HuH-7 (cell line): Measurements from ENCODE around the gene HMX1.

Experiments used
- DNase-seq: peaks from one replicate; pipeline ENCODE4 v3.0.0; 2011; ENCODE audit warnings: low spot score

HMX1 gene

DNA sequence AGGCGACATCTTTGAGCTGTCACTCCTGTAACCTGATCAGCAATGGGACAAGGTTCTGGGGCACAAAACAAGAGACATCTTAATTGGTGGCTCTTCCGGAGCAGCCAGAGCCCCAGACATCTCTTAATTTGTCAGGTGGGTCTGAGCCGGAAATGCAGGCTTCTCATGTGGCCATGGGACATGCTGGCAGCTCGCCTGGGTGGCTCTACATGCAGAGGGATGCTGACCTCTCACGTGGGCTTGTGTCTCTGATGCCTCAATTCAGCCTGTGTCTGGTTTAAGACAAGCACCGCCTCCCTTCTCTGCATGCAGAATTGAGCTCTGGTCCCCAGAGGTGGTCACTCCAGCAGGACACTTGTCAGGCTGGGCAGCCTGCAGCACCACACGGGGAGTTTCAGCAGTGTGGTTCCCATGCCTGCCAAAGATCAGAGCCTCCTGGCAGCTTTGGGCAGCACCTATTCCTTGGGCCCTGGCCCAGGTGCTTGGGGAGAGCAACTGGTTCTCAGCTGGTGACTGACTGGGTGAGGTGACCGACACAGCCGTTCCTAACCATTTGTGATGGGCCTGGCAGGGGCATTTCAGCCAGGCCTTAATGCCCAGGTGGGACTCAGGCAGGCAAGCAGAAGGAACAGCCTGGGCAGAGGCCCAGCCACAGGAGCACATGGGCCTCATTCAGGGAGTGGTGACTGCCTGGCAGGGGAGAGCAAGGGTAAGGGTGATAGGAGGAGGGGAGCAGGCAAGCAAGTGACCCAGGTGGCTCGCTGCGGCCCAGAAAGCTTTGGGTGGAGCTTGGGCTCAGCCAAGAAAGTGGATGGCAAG lies 53.4 kb downstream of the HMX1 start:
- no peak for DNase-seq

DNA sequence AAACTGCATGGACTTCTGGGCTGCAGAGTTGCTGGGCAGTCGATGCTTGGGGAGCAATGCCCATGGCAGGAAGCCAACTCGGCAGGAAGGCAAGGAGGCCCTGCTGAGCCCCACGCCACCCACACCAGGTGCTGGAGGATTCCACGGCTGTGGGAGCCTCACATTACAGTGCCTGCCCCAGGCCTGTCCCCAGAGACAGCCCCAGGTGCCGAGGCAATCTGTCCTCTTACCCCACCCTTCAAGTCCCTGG lies 53.9 kb downstream of the HMX1 start:
- no peak for DNase-seq

DNA sequence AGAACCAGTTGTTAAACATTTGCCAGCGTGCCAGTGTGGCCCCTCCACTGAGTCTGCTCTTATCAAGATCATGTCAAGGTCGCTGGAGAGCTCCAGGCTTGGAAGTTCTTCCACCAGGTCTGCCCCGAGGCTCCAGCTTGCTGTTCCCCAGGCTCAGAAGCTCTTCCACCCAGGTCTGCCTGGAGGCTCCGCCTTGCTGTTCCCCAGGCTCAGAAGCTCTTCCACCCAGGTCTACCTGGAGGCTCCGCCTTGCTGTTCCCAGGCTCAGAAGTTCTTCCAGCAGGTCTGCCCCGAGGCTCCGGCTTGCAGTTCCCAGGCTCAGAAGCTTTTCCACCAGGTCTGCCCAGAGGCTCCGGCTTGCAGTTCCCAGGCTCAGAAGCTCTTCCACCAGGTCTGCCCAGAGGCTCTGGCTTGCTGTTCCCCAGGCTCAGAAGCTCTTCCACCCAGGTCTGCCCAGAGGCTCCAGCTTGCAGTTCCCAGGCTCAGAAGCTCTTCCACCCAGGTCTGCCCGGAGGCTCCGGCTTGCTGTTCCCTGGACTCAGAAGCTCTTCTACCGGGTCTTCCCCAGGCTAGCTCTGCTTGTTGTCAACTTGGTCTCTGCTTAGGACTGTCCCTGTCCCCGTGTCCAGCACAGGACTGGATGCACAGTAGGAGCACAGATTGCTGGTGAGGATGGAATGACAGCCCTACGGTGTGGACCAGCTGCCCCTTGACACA lies 54.4 kb downstream of the HMX1 start:
- no peak for DNase-seq
